ENCODE results near the gene MTA2.

Gene MTA2

GRCh38 chr11:62546244-62546928, 55.3 kb downstream of the MTA2 start, which contains the start of gene AHNAK:
Gene AHNAK (minus strand): TSS chr11:62546806. CDS start chr11:62536098, 10,708 bp downstream.
- peak; percentile 67 for DNase-seq (ENCODE audit: low spot score)

GRCh38 chr11:62545437-62546243, 56.0 kb downstream of the MTA2 start:
- peak; percentile 56 for DNase-seq (ENCODE audit: low spot score)

- peak; percentile 33 for DNase-seq (ENCODE audit: low spot score)
Measured at GRCh38 chr11:62544581-62545436, 56.9 kb downstream of the MTA2 start.

GRCh38 chr11:62543680-62544444, 57.8 kb downstream of the MTA2 start:
- DNase-seq (ENCODE audit: low spot score): no peak
